A673 (cell line): ENCODE results near the gene OR10AG1. TPM values are rescaled to one million over a fixed set of nuclear protein-coding genes. Genes with fewer than 3 reads are reported as not detected.

Source experiments
- BruUV-seq: library from RNA; stranded (reverse); fragments of 400-500 nt; replicated peaks from 2 replicates; lab custom pipeline; 2021; lab: Mats Ljungman, UMichigan
- CTCF ChIA-PET: fragments of 300-600 bp; sonication (Branson Sonifier 250); formaldehyde crosslinking; loops from one replicate; lab custom pipeline; 2022; ENCODE audit warnings: antibody characterized with exemption; lab: Charles Lee
- POLR2A ChIA-PET: fragments of 300-600 bp; sonication (Branson Sonifier 250); formaldehyde crosslinking; loops from one replicate; lab custom pipeline; 2022; ENCODE audit warnings: antibody characterized with exemption; ENCODE audit not compliant: low non-redundant PET; lab: Charles Lee
- DNase-seq: peaks from one replicate; pipeline ENCODE4 v3.0.0-alpha.2; 2015; ENCODE audit warnings: low spot score
- H3K27ac ChIP-seq: fragments of 200-600 bp; sonication (generic); 2 replicates; pipeline ENCODE4 v1.5.1; 2016; ENCODE audit warnings: mixed run types, low read depth, mild to moderate bottlenecking, mixed read lengths, antibody characterized with exemption, low read length; ENCODE audit not compliant: poor library complexity, severe bottlenecking
- H3K27me3 ChIP-seq: fragments of 200-600 bp; sonication (generic); replicated peaks from 2 replicates; pipeline ENCODE4 v1.6.1; 2017; ENCODE audit warnings: mixed run types, low read depth, mild to moderate bottlenecking, mixed read lengths, antibody characterized with exemption, low read length; ENCODE audit not compliant: insufficient read depth, poor library complexity
- H3K36me3 ChIP-seq: fragments of 200-600 bp; sonication (generic); 2 replicates; pipeline ENCODE4 v1.6.1; 2016; ENCODE audit warnings: mixed run types, mild to moderate bottlenecking, mixed read lengths, antibody characterized with exemption, low read length; ENCODE audit not compliant: insufficient read depth, poor library complexity, severe bottlenecking
- H3K4me1 ChIP-seq: fragments of 200-600 bp; sonication (generic); 2 replicates; pipeline ENCODE4 v1.6.1; 2017; ENCODE audit warnings: mixed run types, mild to moderate bottlenecking, mixed read lengths, antibody characterized with exemption, low read length; ENCODE audit not compliant: insufficient read depth, poor library complexity, severe bottlenecking
- H3K4me3 ChIP-seq: fragments of 200-600 bp; sonication (generic); 2 replicates; pipeline ENCODE4 v1.5.1; 2016; ENCODE audit warnings: low read depth, mixed run types, mild to moderate bottlenecking, mixed read lengths, low read length; ENCODE audit not compliant: poor library complexity, severe bottlenecking
- H3K9me3 ChIP-seq: fragments of 200-600 bp; sonication (generic); 2 replicates; pipeline ENCODE4 v1.6.1; 2016; ENCODE audit warnings: mixed run types, low read depth, mild to moderate bottlenecking, mixed read lengths, antibody characterized with exemption, low read length; ENCODE audit not compliant: poor library complexity, severe bottlenecking
- EZH2 ChIP-seq: fragments of 200-600 bp; sonication (generic); IDR thresholded peaks from 2 replicates; pipeline ENCODE4 v1.6.1; 2017; ENCODE audit warnings: borderline replicate concordance, low read depth, mild to moderate bottlenecking, mixed read lengths, antibody characterized with exemption, low read length; ENCODE audit not compliant: poor library complexity, severe bottlenecking
- intact Hi-C: fragments of 100-400 bp; cut with micrococcal nuclease; formaldehyde crosslinking; loops from one replicate; pipeline ENCODE4 v1.10.0; 2022; ENCODE audit not compliant: unreplicated experiment
- total RNA-seq: library from RNA; stranded (reverse); gene quantifications from 2 replicates; pipeline ENCODE4 v1.2.3, GENCODE V29; 2021
- TF ChIP-seq, protein P1 (sequence below): fragments of 300-800, 200-600 bp; sonication (generic); conservative IDR thresholded peaks from 2 replicates; pipeline ENCODE4 v1.5.1; 2017; ENCODE audit warnings: low read depth, mild to moderate bottlenecking, antibody characterized with exemption, low read length, moderate library complexity, mixed read lengths

OR10AG1 gene
- total RNA-seq, 1 experiment from 2014 or later, result not detected

DNA sequence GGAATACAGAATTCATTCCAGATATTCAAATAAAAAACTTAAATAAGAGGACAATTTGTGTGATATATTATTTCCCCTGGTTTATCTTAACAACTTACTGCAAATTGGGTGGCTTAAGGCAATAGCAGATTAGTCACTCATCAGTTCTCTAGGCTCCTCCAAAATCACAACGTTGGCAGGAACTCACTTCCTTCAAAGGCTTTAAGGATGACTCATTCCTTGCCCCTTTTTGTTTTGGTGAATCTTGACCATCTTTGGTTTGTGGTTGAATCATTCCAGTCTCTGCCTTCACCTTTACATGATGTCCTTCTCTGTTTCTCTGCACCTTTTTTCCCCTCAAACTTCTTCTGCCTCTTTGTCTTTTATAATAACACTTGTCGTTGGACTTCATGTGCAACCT, 3.4 kb downstream of the OR10AG1 start:
- Histone ChIP-seq H3K4me3 (no peak overlapping the region), H3K36me3 (no peaks in the 10 kb centered on the region), H3K4me1 (no peaks in the 10 kb centered on the region), H3K27ac (no peak overlapping the region), H3K9me3 (peaks cover 2% of the 10 kb centered on the region), H3K27me3 (no peaks in the 10 kb centered on the region)
- BruUV-seq, result no TSS peak
- intact Hi-C loops, result no loop called here
- DNase-seq, result no peak
- CTCF ChIA-PET, result no interaction called here
- TF ChIP-seq, protein P1, sequence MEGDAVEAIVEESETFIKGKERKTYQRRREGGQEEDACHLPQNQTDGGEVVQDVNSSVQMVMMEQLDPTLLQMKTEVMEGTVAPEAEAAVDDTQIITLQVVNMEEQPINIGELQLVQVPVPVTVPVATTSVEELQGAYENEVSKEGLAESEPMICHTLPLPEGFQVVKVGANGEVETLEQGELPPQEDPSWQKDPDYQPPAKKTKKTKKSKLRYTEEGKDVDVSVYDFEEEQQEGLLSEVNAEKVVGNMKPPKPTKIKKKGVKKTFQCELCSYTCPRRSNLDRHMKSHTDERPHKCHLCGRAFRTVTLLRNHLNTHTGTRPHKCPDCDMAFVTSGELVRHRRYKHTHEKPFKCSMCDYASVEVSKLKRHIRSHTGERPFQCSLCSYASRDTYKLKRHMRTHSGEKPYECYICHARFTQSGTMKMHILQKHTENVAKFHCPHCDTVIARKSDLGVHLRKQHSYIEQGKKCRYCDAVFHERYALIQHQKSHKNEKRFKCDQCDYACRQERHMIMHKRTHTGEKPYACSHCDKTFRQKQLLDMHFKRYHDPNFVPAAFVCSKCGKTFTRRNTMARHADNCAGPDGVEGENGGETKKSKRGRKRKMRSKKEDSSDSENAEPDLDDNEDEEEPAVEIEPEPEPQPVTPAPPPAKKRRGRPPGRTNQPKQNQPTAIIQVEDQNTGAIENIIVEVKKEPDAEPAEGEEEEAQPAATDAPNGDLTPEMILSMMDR, result no peak
- no peak for TF ChIP-seq EZH2
- POLR2A ChIA-PET, result no interaction called here

DNA sequence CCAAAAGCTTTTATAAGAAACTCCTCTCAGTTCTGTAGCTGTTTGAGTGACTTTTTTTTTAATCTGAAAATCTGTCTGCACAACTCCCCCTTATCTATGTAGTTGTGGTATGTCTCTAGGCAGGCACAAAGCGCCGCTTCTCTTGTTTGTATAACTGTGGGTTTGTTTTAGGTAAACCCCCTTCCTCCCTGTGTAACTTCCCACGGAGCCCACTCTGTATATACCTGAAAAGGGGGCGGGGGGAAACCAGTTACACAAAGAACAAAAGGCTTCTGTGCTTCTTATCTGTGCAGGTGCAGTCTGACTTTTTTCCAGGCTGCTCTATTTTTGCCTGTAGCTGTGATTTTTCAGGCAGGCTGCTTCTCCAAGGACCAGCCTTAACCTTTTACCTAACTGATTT, 13.2 kb downstream of the OR10AG1 start:
- no peaks in the 10 kb centered on the region for H3K36me3 ChIP-seq
- no peaks in the 10 kb centered on the region for H3K4me1 ChIP-seq
- ChIA-PET POLR2A (no interaction called here), CTCF (no interaction called here)
- DNase-seq, result no peak
- H3K27me3 ChIP-seq, result no peaks in the 10 kb centered on the region
- intact Hi-C loops, result no loop called here
- BruUV-seq, result no TSS peak
- H3K9me3 ChIP-seq, result no peaks in the 10 kb centered on the region
- no peak overlapping the region for H3K4me3 ChIP-seq
- no peak for TF ChIP-seq EZH2
- TF ChIP-seq, protein P1, result no peak
- no peak overlapping the region for H3K27ac ChIP-seq

DNA sequence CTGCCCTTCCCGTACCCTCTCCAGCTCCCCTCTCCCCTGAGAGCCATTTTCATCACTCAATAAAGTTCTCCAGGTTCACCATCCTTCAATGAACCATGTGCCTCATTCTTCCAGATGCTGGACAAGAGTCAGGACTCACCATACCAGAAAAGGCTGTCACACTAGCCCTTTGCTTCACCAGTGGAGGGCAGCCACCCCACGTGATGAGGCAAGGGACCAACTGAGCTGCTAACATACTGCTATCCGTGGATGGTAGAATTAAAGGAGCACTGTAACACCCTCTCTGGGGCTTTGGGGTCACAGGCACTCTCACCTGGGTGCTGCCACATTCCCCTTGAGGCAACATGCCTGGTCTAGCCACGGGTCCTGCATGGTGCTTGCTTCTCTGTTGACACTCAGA, 20.4 kb downstream of the OR10AG1 start:
- ChIA-PET POLR2A (no interaction called here), CTCF (no interaction called here)
- no TSS peak for BruUV-seq
- no peaks in the 10 kb centered on the region for H3K36me3 ChIP-seq
- no peak overlapping the region for H3K4me3 ChIP-seq
- H3K27ac ChIP-seq, result no peak overlapping the region
- no peak for TF ChIP-seq EZH2
- no peak for DNase-seq
- intact Hi-C loops, result no loop called here
- H3K4me1 ChIP-seq, result no peaks in the 10 kb centered on the region
- H3K27me3 ChIP-seq, result no peaks in the 10 kb centered on the region
- H3K9me3 ChIP-seq, result no peaks in the 10 kb centered on the region

DNA sequence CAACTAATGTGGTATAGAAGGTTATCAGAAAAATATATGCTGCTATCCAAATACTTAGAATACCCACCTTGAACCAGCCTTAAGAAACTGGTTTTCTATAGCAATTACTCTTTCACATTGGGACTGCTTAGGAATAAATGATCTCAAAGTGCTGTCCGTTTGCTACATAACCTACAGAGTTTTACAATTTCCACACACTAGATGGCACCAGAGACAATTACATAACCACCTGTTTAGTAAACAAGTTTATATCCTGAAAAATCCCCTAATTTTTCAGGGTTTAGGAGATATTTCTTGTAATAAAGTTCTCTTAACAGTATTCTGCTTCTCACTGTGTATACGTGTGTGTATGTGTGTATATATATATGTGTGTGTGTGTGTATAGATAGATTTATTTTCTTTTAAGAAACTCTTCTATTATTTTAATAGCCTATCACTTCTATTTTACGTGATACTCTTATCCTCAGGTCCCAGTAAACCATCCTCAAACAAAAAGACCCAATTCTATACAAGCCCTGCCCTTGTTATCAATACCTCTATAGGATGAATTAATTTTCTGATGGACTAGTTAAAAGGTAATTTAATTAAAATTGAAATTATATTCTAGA, 26.9 kb downstream of the OR10AG1 start:
- no peak overlapping the region for H3K4me3 ChIP-seq
- no peaks in the 10 kb centered on the region for H3K9me3 ChIP-seq
- intact Hi-C loops, result loop anchor here (1.0 kb wide), 1 partner anchor 840 kb away; no protein-coding TSS in a partner anchor
- POLR2A ChIA-PET, result no interaction called here
- DNase-seq, result peak; percentile 50
- H3K27me3 ChIP-seq, result no peaks in the 10 kb centered on the region
- CTCF ChIA-PET, result no interaction called here
- H3K36me3 ChIP-seq, result no peaks in the 10 kb centered on the region
- no TSS peak for BruUV-seq
- TF ChIP-seq, protein P1, result peak; percentile 67
- TF ChIP-seq EZH2, result no peak
- H3K4me1 ChIP-seq, result no peaks in the 10 kb centered on the region
- no peak overlapping the region for H3K27ac ChIP-seq
